ENCODE results near the gene AGO3.

The AGO3 gene

GRCh38 chr1:36034692-36035091 lies 103.8 kb downstream of the AGO3 start:
- TF ChIP-seq MAX (IDR thresholded peaks at IDR 0.05; ENCODE audit: low read depth, low read length) (0 out of 2 replicates have a peak, but pooled peaks have one; percentile 17), CTCF (IDR thresholded peaks at IDR 0.05; ENCODE audit: low read depth, low read length) (no peak)
- peak; percentile 81 for DNase-seq (ENCODE audit: low read depth)
- no peak overlapping the region for H3K4me3 ChIP-seq (ENCODE audit: low read depth, low read length)

- no peak for DNase-seq (ENCODE audit: low read depth)
- no peak for TF ChIP-seq POLR2A (IDR thresholded peaks at IDR 0.05; ENCODE audit: extremely low read depth, insufficient read length)
- TF ChIP-seq CTCF (IDR thresholded peaks at IDR 0.05; ENCODE audit: low read depth, low read length): no peak
- TF ChIP-seq MYC (IDR thresholded peaks at IDR 0.05; ENCODE audit: low read depth, low read length): no peak
- TF ChIP-seq MAX (IDR thresholded peaks at IDR 0.05; ENCODE audit: low read depth, low read length): no peak
- no peak overlapping the region for H3K4me3 ChIP-seq (ENCODE audit: low read depth, low read length)
These were observed 104.2 kb downstream of the AGO3 start for GRCh38 chr1:36035154-36035553.

GRCh38 chr1:36040238-36040637 lies 109.3 kb downstream of the AGO3 start:
- no peak for DNase-seq (ENCODE audit: low read depth)
- TF ChIP-seq MYC (IDR thresholded peaks at IDR 0.05; ENCODE audit: low read depth, low read length) (no peak), POLR2A (IDR thresholded peaks at IDR 0.05; ENCODE audit: extremely low read depth, insufficient read length) (no peak)
- no peak overlapping the region for H3K4me3 ChIP-seq (ENCODE audit: low read depth, low read length)

- no peak for DNase-seq (ENCODE audit: low read depth)
- no peak overlapping the region for H3K4me3 ChIP-seq (ENCODE audit: low read depth, low read length)
- no peak for TF ChIP-seq MAX (IDR thresholded peaks at IDR 0.05; ENCODE audit: low read depth, low read length)
These were observed 120.9 kb downstream of the AGO3 start for GRCh38 chr1:36051821-36052220.

GRCh38 chr1:36053978-36054377 lies 123.1 kb downstream of the AGO3 start:
- no peak for TF ChIP-seq MYC (IDR thresholded peaks at IDR 0.05; ENCODE audit: low read depth, low read length)
- DNase-seq (ENCODE audit: low read depth): no peak
- H3K4me3 ChIP-seq (ENCODE audit: low read depth, low read length): no peak overlapping the region

GRCh38 chr1:36055706-36056105 lies 124.8 kb downstream of the AGO3 start:
- peak; percentile 50 for DNase-seq (ENCODE audit: low read depth)
- H3K4me3 ChIP-seq (ENCODE audit: low read depth, low read length): no peak overlapping the region
- TF ChIP-seq MYC (IDR thresholded peaks at IDR 0.05; ENCODE audit: low read depth, low read length) (no peak), CTCF (IDR thresholded peaks at IDR 0.05; ENCODE audit: low read depth, low read length) (no peak), POLR2A (IDR thresholded peaks at IDR 0.05; ENCODE audit: extremely low read depth, insufficient read length) (no peak), MAX (IDR thresholded peaks at IDR 0.05; ENCODE audit: low read depth, low read length) (no peak)

GRCh38 chr1:36062315-36062714 lies 131.4 kb downstream of the AGO3 start:
- no peak for DNase-seq (ENCODE audit: low read depth)
- H3K4me3 ChIP-seq (ENCODE audit: low read depth, low read length): no peak overlapping the region
- TF ChIP-seq POLR2A (IDR thresholded peaks at IDR 0.05; ENCODE audit: extremely low read depth, insufficient read length): no peak
- no peak for TF ChIP-seq CTCF (IDR thresholded peaks at IDR 0.05; ENCODE audit: low read depth, low read length)

- no peak for DNase-seq (ENCODE audit: low read depth)
- H3K4me3 ChIP-seq (ENCODE audit: low read depth, low read length): no peak overlapping the region
- TF ChIP-seq POLR2A (IDR thresholded peaks at IDR 0.05; ENCODE audit: extremely low read depth, insufficient read length) (no peak), CTCF (IDR thresholded peaks at IDR 0.05; ENCODE audit: low read depth, low read length) (no peak), MAX (IDR thresholded peaks at IDR 0.05; ENCODE audit: low read depth, low read length) (no peak), MYC (IDR thresholded peaks at IDR 0.05; ENCODE audit: low read depth, low read length) (no peak)
These were observed 137.0 kb downstream of the AGO3 start for GRCh38 chr1:36067871-36068270.
